ENCODE results near the gene CFAP99. TPM values are rescaled to one million over a fixed set of nuclear protein-coding genes. Genes with fewer than 3 reads are reported as not detected.

The CFAP99 gene
- total RNA-seq, 1 donor from 2014 or later, result not detected

DNA sequence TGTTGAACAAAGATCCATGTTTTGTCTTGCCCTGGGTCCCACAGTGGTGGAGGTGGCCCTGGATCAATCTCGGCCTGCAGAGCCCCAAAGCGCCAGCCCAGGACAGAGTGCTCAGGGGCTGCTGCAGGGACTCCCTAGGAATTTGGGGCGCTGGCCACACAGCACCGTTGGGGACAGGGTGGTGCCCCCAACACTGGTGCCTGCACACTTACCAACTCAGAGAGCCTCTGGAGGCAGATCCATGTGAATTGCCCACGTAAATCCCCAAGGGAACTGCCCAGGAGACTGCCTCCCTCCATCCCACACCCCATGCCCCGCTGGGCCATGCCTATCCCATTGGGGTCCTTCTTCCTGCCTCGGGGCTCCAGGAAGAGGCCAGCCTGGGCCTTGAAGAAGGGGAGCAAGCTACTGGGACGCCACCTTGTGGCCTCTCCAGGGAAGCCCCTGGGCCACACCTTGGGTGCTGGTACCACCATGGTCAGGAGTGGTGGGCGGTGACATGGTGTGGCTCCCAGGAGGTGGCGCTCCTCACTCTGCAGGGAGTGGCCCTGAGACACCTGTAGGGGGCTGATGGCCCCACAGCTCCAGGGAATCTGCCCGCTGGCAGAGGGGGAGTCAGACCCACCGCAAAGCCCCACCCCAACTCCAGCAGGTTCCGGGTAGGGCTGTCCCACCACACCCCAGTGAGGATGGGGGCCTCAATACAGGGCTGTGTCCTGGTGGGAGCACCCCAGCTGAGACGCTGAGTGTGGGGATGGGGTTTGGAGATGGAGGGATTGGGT lies 22.8 kb downstream of the CFAP99 start:
- ATAC-seq (peak; percentile 83), DNase-seq (peak; percentile 71)
- intact Hi-C loops (cut with micrococcal nuclease), result no loop called here

DNA sequence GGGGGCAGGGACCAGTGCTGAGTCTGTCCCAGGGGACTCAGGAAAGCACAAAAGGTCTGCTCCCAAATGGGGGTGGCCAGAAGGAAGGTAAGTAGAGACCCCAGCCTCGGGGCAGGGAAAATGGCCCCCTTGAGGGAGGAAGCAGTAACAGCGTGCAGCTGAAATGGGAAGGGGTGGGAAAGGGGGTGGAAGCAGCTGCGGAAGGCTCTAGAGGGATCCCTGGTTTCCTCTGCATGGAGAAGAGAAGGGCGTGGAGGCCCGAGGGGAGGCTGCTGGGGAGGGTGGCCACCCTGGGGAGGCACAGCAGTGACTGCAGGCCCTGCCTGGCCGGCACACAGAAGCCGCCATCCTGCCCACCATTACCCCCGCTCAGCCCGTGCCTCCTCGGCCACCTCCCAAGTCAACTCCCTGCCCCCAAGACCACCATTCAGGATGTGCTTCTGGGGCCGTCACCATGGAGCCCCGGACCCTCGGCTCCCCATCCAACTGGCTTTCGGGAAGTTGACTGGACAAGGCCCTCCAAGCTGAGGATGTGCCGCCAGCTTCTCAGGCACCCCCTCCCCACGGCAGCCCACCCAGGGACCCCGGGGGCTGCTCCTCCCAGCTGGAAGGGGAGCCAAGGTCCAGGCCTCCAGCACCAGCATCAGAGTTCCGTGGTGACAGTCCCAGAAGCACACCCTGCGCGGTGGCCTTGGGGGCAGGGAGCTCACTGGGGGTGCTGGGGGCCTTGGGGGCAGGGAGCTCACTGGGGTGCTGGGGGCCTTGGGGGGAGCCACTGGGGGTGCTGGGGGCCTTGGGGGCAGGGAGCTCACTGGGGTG lies 23.6 kb downstream of the CFAP99 start:
- intact Hi-C loops (cut with micrococcal nuclease), result no loop called here
- DNase-seq (no peak), ATAC-seq (no peak)

DNA sequence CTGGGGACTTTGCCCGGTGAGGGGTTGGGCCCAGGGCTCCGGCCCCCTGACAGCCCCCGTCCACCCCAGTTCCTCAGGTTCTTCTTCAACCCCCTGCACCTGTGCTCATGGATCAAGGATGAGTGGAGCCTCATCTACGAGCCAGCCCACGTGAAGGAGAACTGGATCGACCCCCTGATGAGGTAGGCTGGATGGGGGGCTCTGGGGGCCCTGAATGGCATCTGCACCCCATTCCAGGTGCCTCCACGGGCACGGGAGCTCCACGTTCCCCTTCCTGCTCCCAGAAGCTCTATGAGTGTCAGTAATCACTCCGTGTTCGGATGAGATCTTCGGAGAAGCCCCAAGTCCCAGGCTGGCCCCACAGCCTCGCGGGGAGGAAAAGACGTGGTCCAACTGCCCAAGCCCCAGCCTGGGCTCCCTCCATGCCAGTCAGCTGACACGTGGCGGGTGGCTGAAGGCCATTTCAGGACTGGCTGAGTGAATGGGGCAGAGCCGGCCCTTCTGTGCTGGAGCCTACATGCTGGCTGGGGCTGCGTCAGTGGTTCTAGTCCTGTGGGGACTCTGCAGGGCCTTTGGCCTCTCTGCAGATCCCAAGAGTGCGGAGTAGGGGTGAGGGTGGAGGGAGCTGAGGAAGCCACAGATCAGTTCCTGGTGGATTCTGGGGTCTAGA lies 24.4 kb downstream of the CFAP99 start:
- ATAC-seq (no peak), DNase-seq (no peak)
- intact Hi-C loops (cut with micrococcal nuclease), result no loop called here

DNA sequence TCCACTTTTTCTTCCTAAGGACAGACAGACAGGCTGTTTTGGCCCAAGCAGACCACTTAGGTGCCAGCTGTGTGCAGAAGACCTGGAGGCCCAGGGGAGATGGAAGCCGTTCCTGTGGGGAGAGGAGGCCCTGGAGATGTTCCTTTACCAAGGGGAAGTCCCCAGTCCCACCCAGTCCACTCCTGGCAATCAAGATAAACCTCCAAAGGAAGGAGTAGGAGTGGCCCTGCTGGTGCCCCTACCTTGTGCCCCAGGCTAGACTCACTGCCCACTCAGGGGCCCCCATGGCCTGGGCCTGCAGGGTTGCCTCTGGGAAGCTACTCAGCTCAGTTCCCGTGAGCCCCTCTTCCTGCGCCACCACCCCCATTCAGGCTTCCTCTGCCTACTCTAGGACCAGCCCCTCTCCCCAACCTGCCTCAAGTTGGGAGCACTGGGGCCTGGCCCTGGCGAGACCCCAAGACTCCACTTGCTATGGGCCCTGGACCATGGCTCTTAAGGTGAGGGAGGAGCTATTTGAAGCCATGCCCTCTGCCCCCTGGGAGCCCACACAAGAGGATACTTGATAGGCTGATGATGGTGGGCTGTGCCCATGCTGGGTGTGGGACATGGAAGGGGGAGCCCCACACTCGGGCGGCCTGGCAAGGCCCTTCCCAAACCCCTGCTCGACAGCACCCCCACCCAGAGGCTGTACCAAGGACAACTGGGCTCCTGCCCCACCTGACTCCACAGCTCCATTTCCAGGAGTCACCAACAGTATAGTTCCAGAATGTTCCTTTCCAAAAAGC lies 25.4 kb downstream of the CFAP99 start:
- intact Hi-C loops (cut with micrococcal nuclease), result no loop called here
- no peak for ATAC-seq
- no peak for DNase-seq

DNA sequence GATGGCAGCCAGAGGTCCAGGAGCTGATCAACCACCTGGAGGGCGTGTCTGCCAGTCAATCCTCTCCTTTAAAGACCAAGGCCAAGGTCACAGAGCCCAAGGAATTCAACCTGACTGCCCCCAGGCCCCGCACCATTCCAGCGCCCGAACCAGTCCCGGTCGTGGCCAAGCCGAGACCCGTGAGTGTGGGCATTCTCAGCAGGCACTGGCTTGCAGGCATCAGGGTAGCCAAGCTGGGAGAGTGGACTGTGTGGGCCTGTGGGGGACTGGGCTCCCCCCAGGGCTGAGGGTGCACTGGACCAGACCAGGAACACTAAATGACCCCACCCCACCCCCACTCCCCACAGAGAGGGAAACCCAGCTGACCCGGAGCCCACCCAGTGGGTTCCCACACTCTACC lies 26.4 kb downstream of the CFAP99 start:
- intact Hi-C loops (cut with micrococcal nuclease), result no loop called here
- ATAC-seq, result no peak
- DNase-seq, result no peak

DNA sequence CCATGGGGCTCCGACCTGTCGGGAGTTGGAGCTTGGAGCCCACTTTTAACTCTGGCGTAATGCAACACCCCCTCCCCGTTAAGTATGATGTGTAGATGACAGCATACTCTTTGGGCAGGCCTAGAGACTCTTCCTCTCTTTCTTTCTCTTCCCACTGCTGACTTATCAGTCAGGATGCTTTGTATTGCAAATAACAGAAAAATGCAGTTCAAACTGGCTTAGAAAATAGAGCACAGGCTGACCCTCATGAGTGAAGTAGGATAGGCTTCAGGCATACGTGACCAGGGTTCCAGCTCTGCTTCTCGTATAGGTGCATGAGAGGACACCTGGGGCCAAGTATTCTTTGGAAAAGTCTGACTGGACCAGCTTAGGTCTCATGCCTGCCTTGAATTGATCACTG lies 26.8 kb downstream of the CFAP99 start:
- no peak for DNase-seq
- ATAC-seq, result no peak
- intact Hi-C loops (cut with micrococcal nuclease), result no loop called here

DNA sequence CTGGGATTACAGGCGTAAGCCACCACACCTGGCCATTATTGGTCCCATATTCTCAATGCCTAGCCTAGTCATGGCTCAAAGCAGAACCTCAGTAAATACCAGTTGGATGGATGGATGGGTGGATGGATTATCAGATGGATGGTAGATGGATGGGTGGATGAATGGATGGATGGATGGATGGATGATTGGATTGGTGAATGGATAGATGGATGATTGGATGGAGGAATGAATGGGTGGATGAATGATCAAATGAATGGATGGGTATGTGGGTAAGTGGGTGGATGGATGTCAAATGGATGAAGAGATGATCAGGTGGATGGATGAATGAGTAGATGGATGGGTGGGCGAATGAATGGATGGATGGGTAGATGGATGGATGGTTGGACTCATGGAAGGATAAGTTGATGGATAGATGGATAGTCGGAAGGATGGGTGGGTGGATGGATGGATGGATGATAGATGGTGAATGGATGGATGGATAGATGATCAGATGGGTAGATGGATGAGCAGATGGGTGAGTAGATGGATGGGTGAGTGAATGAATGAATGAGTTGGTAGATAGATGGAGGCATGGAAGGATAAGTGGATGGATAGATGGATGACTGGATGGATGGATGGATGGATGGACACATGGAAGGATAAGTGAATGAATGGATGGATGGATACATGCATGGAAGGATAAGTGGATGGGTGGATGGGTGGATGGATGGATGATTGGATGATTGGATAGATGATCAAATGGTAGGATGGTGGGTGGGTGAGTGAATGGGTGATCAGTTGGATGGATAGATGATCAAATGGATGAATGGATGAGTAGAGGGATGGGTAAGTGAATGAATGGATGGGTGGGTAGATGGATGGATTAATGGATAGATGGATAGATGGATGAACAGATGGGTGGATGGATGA lies 28.2 kb downstream of the CFAP99 start:
- no peak for ATAC-seq
- no peak for DNase-seq
- intact Hi-C loops (cut with micrococcal nuclease), result no loop called here

DNA sequence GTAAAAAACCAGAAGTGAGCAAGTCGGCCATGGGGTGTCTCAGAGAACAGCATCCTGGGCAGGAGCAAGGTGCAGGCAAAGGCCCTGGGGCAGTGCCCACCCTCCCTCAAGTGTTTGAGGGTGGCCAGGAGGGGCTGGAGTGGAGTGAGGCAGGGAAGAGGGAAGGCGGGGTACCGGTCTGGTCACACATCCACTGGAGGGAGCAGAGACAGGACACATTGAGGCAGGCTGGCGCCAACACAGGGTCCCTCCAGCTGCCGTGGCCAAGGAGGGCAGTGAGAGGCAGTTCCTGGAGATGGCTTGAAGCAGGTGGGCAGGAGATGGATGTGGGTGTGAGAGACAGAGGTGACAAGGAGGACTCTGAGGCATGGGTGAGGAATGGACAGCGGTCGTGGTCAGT lies 29.8 kb downstream of the CFAP99 start:
- ATAC-seq (no peak), DNase-seq (no peak)
- intact Hi-C loops (cut with micrococcal nuclease), result no loop called here

DNA sequence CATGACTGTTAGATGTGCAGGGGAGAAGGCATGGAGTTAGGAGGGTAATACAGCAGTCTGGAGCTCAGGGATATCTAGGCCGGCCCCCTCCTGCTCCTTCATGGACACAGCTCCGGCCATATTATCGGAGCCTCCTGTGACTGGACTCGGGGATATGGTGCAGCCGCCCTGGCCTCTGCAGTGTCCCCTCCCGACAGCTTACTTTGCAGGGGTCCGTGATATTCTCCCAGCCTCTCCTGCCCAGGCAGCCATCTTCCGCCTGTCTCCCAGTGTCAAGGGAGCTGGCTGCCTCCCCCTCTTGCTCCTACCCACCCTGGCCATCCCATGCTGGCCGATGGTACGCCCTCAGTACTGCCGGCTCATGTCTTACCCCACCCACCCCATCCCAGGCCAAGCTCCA lies 30.3 kb downstream of the CFAP99 start:
- DNase-seq (no peak), ATAC-seq (no peak)
- intact Hi-C loops (cut with micrococcal nuclease), result no loop called here

DNA sequence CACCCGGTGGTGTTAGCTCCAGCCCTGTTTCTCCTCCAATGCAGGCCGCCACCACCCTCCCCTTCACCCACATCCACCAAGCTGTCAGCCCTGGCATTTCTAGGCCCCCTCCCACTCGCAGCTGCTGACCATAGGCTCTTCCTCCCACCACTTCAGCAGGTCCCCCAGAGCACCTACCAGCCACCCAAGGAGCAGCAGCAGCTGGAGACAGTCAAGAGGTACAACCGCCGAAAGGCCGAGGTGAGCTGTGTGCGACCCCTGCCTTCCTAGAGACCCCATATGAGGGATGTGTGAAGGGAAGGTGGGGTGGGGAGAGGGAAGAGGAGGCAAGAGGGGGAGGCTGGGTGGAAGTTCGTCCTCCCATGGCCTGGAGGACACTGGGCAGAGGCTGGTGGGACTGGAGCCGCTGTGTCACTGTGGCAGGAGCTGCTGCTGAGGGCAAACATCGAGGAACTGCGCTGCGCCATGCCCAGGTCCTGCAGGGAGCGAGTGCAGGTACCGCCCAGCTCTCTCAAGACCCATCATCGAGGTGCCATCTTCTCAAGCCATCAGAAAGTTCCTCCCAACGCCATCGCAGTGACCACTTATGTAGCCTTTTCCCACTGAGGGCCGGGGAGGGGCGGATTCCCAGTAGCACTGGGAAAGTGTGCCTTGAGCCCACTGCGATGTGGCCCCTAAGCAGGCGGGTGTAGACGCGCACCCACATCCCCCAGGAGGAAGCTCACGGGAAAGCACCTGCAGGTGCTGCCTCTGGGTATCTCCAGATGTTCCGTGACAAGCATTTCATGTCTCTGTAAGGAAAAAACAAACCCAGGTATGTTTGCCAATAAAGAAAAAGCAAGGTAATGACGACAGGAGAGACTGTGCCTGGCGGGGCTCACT lies 31.0 kb downstream of the CFAP99 start:
- ATAC-seq (no peak), DNase-seq (no peak)
- intact Hi-C loops (cut with micrococcal nuclease), result loop anchor here (10.0 kb wide), 1 partner anchor 525 kb away; no protein-coding TSS in a partner anchor

DNA sequence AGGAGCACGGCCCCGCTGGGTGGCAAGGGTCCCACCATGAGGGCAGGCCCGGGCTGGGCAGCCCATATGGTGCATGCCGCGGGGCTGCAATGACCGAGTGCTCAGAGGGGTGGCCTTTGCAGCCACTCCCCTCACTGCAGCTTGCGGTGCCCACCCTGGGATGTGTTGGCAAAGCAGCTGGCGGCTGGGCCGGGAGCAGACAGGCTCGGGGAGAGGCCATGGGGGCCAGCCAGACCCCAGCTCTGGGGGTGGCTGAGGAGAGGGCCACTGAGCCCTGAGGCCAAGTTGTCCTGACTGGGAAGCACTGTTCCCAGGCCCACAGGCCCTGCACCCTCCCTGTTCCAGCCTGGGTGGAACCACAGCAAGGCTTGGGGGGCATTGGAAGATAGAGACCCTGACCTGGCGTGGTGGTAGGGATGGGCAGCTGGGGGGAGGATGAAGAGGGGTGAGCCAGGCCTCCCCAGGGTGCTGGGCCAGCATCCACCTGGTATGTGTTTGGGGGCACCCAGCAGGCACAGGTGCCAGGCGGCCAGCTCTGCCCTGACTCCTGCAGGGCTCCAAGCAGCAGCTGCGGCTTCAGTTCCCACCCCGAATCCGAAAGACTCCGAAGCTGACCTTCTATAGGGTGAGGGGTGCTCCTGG lies 31.8 kb downstream of the CFAP99 start:
- no peak for ATAC-seq
- DNase-seq, result no peak
- intact Hi-C loops (cut with micrococcal nuclease), result loop anchor here (10.0 kb wide), 1 partner anchor 526 kb away; no protein-coding TSS in a partner anchor

DNA sequence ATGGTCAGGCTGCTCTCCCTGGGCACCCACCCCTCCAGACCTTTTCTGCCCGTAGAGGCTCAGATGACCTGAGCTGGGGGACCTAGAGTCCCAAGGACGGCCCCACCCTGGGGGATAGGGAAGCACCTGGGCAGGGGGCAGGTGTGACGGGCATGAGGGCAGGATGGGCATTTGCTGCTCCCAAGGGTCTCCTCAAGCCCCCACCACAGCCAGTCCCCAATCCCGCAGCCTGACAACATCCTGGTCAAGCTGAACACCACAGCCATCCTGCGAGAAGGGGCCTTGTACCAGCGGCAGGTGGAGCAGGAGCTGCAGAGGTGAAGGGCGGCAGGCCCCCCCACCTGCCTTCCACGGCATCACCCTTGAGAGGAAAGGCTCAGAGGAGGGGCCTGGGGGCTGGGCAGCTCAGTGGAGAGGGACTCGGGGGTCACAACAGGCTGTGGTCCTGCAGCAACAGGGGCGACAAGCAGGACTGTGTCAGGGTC lies 32.3 kb downstream of the CFAP99 start:
- DNase-seq (no peak), ATAC-seq (no peak)

DNA sequence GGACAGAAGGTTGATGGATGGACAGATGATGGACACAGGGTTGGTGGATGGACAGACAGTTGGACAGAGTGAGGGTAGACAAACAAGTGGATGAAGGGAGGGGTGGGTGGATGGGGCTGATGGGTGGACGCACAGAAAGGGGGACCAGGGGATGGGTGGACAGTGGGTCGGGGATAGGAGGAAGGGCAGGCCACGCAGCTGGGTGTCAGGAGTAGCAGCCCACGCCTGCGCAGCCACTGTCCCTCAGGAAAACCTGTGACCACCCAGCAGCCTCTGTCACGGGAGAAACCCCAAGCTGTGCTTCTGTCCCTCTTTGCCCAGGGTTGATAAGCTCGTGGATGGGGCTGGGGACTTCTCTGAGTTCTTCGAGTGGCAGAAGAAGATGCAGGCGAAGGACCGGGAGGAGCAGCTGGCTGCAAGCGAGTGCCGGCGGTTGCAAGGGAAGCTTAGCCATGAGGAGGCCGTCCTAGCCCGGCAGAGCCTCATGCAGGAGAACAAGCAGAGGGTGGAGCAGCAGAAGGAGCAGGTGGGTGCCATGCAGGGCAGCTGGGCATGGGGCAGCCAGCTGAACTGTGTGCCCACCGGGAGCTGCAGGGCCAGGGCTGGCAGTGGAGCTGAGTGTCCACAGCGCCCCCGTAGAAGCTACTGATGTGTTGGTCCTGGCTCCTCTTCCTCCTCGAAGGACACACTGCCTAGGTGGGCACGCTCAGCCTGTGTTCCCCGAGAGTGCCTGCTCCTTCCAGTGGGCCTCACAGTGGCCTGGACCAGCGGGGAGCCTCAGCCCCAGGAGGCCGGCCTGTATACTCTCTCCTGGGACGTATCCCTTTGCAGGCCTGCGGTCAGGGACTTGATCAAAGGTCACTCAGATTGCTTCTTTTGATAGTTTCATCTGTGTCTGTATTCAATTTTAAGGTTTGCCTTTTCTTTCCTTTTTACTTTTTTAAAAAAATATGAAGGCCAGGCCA lies 33.3 kb downstream of the CFAP99 start:
- no peak for ATAC-seq

More for the DNA sequence above, 32.3 kb downstream of the CFAP99 start:
- intact Hi-C loops (cut with micrococcal nuclease), result loop anchor here (10.0 kb wide), 1 partner anchor 526 kb away; no protein-coding TSS in a partner anchor

DNA sequence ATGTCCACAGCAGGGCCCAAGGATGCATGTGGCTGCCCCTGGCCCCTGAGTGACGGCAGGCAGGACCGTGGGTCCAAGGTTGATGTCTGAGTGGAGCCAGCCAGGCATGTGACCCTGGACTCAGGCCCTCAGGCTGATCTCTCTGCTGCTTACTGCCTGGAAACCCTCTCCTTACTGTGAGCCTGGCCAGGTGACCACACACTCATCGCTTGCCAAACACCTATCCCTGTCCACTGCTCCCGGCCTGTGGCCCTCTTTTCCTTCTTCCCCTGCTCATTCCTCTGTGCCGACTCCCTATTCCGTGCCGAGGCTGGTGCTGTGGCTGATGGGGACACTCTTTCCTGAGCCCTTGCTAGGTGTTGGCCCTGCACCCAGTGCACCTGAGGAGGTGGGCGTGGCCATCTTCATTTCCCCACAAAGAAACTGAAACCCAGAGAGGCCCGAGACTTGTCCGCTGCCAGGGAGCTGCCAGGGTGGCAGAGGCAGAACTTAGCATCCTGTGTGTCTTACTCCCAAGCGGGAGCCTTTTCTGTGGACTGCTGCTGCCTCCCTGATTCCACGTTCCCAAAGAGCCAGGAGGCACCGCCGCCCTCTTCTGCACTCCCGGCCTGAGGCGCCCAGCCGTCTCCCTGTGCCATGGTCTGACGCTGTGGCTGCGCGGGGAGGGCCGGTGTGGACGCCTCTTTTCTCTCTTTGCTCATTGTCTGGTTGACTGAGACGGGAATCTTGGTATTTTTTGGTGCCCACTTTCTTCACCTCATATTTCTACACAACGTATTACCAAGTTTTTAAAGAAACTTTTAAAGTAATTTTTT lies 38.9 kb downstream of the CFAP99 start:
- ATAC-seq, result no peak
- intact Hi-C loops (cut with micrococcal nuclease), result loop anchor here (10.0 kb wide), 1 partner anchor 533 kb away; no protein-coding TSS in a partner anchor
- no peak for DNase-seq

More for the DNA sequence above, 33.3 kb downstream of the CFAP99 start:
- no peak for DNase-seq
- intact Hi-C loops (cut with micrococcal nuclease), result loop anchor here (10.0 kb wide), 1 partner anchor 527 kb away; no protein-coding TSS in a partner anchor
